ENCODE measurements around the gene CLN6. TPM values are rescaled to one million over a fixed set of nuclear protein-coding genes. Genes with fewer than 3 reads are reported as not detected.

CLN6 gene
- total RNA-seq, 2 donors from 2014 or later = 6.4 to 7.4 TPM

GRCh38 chr15:68191555-68191954 lies 38.0 kb downstream of the CLN6 start:
- no peaks in the 10 kb centered on the region for H3K27me3 ChIP-seq
- H3K36me3 ChIP-seq = peaks cover 17% of the 10 kb centered on the region
- no peak for DNase-seq (ENCODE audit: low spot score)
- H3K9me3 ChIP-seq = no peaks in the 10 kb centered on the region
- no peak overlapping the region for H3K4me3 ChIP-seq
- TF ChIP-seq, protein P1, sequence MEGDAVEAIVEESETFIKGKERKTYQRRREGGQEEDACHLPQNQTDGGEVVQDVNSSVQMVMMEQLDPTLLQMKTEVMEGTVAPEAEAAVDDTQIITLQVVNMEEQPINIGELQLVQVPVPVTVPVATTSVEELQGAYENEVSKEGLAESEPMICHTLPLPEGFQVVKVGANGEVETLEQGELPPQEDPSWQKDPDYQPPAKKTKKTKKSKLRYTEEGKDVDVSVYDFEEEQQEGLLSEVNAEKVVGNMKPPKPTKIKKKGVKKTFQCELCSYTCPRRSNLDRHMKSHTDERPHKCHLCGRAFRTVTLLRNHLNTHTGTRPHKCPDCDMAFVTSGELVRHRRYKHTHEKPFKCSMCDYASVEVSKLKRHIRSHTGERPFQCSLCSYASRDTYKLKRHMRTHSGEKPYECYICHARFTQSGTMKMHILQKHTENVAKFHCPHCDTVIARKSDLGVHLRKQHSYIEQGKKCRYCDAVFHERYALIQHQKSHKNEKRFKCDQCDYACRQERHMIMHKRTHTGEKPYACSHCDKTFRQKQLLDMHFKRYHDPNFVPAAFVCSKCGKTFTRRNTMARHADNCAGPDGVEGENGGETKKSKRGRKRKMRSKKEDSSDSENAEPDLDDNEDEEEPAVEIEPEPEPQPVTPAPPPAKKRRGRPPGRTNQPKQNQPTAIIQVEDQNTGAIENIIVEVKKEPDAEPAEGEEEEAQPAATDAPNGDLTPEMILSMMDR (IDR thresholded peaks at IDR 0.05) = no peak
- H3K27ac ChIP-seq = no peak overlapping the region
- peaks cover 0 to 31% of the 10 kb centered on the region in 2 donors for H3K4me1 ChIP-seq

GRCh38 chr15:68190048-68190447 lies 39.5 kb downstream of the CLN6 start:
- no peaks in the 10 kb centered on the region for H3K9me3 ChIP-seq
- no peaks in the 10 kb centered on the region for H3K27me3 ChIP-seq
- H3K4me1 ChIP-seq = peaks cover 0 to 39% of the 10 kb centered on the region in 2 donors
- no peak for DNase-seq (ENCODE audit: low spot score)
- H3K27ac ChIP-seq = no peak overlapping the region
- no peak overlapping the region for H3K4me3 ChIP-seq
- peaks cover 23% of the 10 kb centered on the region for H3K36me3 ChIP-seq
- TF ChIP-seq, protein P1 (IDR thresholded peaks at IDR 0.05) = no peak

DNA sequence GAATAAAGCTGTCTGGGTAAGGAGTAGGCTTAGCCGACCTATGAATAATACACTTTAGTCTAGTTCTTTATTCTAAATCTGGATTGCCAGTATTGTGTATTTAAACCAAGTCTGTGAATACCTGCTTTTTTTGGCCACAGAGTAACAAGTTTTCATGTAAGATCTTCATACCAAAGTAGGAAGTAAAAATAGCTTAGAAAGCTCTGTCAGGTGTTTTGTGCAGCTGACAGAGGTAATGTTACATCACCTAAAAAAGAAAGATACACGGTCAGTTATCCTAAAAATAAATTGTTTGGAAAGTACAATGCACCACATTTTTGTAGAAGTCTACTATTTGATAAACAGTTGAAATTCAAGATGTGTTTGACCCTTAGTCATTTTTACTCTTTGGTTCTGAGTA lies 40.9 kb downstream of the CLN6 start:
- peaks cover 36% of the 10 kb centered on the region for H3K36me3 ChIP-seq
- no peak overlapping the region for H3K4me3 ChIP-seq

GRCh38 chr15:68187559-68187958 lies 42.0 kb downstream of the CLN6 start:
- peak; percentile 76 for DNase-seq (ENCODE audit: low spot score)
- peaks cover 0 to 31% of the 10 kb centered on the region in 2 donors for H3K4me1 ChIP-seq
- TF ChIP-seq, protein P1 (IDR thresholded peaks at IDR 0.05) = no peak
- no peaks in the 10 kb centered on the region for H3K27me3 ChIP-seq
- H3K36me3 ChIP-seq = peaks cover 42% of the 10 kb centered on the region
- no peaks in the 10 kb centered on the region for H3K9me3 ChIP-seq
- peak overlapping the region; percentile 53 to 71 for H3K27ac ChIP-seq
- H3K4me3 ChIP-seq = no peak overlapping the region

More for the DNA sequence above, 40.9 kb downstream of the CLN6 start:
- no peaks in the 10 kb centered on the region for H3K9me3 ChIP-seq
- H3K4me1 ChIP-seq = peaks cover 0 to 38% of the 10 kb centered on the region in 2 donors
- H3K27ac ChIP-seq = peak overlapping the region; percentile 53 to 71
- DNase-seq (ENCODE audit: low spot score) = no peak
- H3K27me3 ChIP-seq = no peaks in the 10 kb centered on the region
- TF ChIP-seq, protein P1 (IDR thresholded peaks at IDR 0.05) = no peak

DNA sequence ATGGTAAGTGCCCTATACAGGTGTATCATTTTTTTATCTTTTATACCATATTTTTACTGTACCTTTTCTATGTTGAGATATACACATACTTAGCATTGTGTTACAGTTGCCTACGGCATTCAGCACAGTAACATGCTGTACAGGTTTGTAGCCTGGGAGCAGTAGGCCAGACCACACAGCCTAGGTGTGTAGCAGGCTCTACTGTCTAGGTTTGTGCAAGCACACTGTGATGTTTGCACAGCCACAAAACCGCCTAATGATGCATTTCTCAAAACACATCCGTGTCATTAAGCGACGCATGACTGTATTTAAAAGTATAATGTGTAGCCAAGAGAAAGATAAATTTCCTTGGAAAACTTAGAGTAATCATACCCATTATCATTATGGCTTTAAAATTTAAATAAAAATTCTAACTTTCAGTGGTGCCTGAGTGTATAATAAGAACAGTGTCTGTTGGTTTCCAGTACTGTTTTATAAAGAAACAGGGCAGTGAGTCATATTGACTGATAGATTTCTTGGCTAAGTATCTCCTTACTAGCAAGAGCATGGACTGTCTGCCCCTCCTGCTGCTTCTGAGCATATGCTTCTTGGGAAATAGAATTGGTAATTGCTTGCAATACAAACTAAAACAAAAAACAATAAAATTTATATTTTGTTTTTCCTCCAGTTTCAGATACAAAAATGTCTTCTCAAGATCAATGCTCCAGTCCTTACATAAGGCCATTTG lies 42.7 kb downstream of the CLN6 start:
- H3K27ac ChIP-seq = peak overlapping the region in 1 of 2 donors; percentile 71
- no peaks in the 10 kb centered on the region for H3K9me3 ChIP-seq
- TF ChIP-seq, protein P1 (IDR thresholded peaks at IDR 0.05) = no peak
- H3K36me3 ChIP-seq = peaks cover 37% of the 10 kb centered on the region
- DNase-seq (ENCODE audit: low spot score) = no peak
- no peak overlapping the region for H3K4me3 ChIP-seq
- no peaks in the 10 kb centered on the region for H3K27me3 ChIP-seq
- H3K4me1 ChIP-seq = peaks cover 0 to 31% of the 10 kb centered on the region in 2 donors
